Mesothelial cell of epicardium (in vitro differentiated cells): Measurements from ENCODE around the gene SPOCD1. TPM values are rescaled to one million over a fixed set of nuclear protein-coding genes. Genes with fewer than 3 reads are reported as not detected.

Experiments used
- DNase-seq, 2 experiments: peaks; one replicate each; pipeline ENCODE4 v3.0.0; 2021; ENCODE audit warnings: low spot score in 2 of 2; ENCODE audit not compliant: unreplicated experiment in 2 of 2
- H3K27ac Mint-ChIP-seq: 2 replicates; pipeline ENCODE4 v1.8.0; 2021; ENCODE audit warnings: mixed read lengths
- H3K27me3 Mint-ChIP-seq: 2 replicates; pipeline ENCODE4 v1.8.0; 2021; ENCODE audit warnings: low read depth, mixed read lengths
- H3K36me3 Mint-ChIP-seq: 2 replicates; pipeline ENCODE4 v1.8.0; 2021; ENCODE audit warnings: mixed read lengths
- H3K4me1 Mint-ChIP-seq: 2 replicates; pipeline ENCODE4 v1.8.0; 2021; ENCODE audit warnings: mixed read lengths
- H3K4me3 Mint-ChIP-seq: 2 replicates; pipeline ENCODE4 v1.8.0; 2021; ENCODE audit warnings: mild to moderate bottlenecking, moderate library complexity, mixed read lengths
- H3K9me3 Mint-ChIP-seq: 2 replicates; pipeline ENCODE4 v1.8.0; 2021; ENCODE audit warnings: mixed read lengths
- total RNA-seq: library from RNA; stranded (reverse); gene quantifications from 3 replicates; pipeline ENCODE4 v1.2.1, GENCODE V29; 2021
- TF ChIP-seq, protein P1 (sequence below): fragments of 200-600 bp; sonication (generic); IDR thresholded peaks from one replicate; pipeline ENCODE4 v1.5.0; 2021; ENCODE audit warnings: antibody characterized with exemption; ENCODE audit not compliant: unreplicated experiment

SPOCD1 gene
- total RNA-seq, 1 donor from 2014 or later: 1.3 TPM

- Mint-ChIP-seq H3K27ac (no peak overlapping the region), H3K27me3 (peaks cover 27% of the 10 kb centered on the region), H3K4me3 (peak overlapping the region; percentile 43), H3K9me3 (no peaks in the 10 kb centered on the region), H3K4me1 (peaks cover 29% of the 10 kb centered on the region), H3K36me3 (no peaks in the 10 kb centered on the region)
- DNase-seq: no peak
- TF ChIP-seq, protein P1, sequence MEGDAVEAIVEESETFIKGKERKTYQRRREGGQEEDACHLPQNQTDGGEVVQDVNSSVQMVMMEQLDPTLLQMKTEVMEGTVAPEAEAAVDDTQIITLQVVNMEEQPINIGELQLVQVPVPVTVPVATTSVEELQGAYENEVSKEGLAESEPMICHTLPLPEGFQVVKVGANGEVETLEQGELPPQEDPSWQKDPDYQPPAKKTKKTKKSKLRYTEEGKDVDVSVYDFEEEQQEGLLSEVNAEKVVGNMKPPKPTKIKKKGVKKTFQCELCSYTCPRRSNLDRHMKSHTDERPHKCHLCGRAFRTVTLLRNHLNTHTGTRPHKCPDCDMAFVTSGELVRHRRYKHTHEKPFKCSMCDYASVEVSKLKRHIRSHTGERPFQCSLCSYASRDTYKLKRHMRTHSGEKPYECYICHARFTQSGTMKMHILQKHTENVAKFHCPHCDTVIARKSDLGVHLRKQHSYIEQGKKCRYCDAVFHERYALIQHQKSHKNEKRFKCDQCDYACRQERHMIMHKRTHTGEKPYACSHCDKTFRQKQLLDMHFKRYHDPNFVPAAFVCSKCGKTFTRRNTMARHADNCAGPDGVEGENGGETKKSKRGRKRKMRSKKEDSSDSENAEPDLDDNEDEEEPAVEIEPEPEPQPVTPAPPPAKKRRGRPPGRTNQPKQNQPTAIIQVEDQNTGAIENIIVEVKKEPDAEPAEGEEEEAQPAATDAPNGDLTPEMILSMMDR: no peak
Measured at GRCh38 chr1:31762323-31762722, 53.5 kb downstream of the SPOCD1 start.

DNA sequence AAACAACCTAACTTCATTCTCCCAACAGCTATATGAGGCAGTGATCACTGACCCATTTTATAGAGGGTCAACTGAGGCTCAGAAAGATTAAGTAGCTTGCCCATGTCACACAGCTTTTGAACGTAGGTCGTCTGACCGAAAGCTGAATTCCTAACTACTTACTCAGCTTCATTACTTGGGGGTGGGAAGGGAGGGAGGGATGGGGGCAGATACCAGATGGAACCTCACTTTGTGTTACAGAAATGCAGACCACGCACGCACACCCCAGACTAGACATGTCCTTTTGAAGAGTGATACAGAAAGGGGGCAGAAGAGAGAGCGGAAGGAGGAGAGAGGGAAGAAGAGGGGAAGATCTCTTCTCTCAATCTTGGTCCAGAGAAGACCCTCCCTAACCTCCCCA is 53.9 kb downstream of the SPOCD1 start:
- TF ChIP-seq, protein P1: no peak
- Mint-ChIP-seq H3K27me3 (peaks cover 26% of the 10 kb centered on the region), H3K9me3 (no peaks in the 10 kb centered on the region), H3K27ac (no peak overlapping the region), H3K4me1 (peaks cover 29% of the 10 kb centered on the region), H3K4me3 (peak overlapping the region; percentile 52), H3K36me3 (no peaks in the 10 kb centered on the region)
- no peak for DNase-seq

- Mint-ChIP-seq H3K36me3 (no peaks in the 10 kb centered on the region), H3K27ac (no peak overlapping the region)
- TF ChIP-seq, protein P1: no peak
Measured at GRCh38 chr1:31760471-31761470, 55.1 kb downstream of the SPOCD1 start.

GRCh38 chr1:31759298-31760023 is 56.4 kb downstream of the SPOCD1 start:
- Mint-ChIP-seq H3K27ac (no peak overlapping the region), H3K9me3 (no peaks in the 10 kb centered on the region), H3K4me3 (peak overlapping the region; percentile 67), H3K27me3 (peaks cover 23% of the 10 kb centered on the region), H3K4me1 (peaks cover 26% of the 10 kb centered on the region), H3K36me3 (no peaks in the 10 kb centered on the region)
- TF ChIP-seq, protein P1: no peak
- DNase-seq: no peak

More at GRCh38 chr1:31760471-31761470, 55.1 kb downstream of the SPOCD1 start:
- no peak for DNase-seq
- Mint-ChIP-seq H3K4me1 (peaks cover 28% of the 10 kb centered on the region), H3K4me3 (peak overlapping the region; percentile 67), H3K9me3 (no peaks in the 10 kb centered on the region), H3K27me3 (peaks cover 24% of the 10 kb centered on the region)

DNA sequence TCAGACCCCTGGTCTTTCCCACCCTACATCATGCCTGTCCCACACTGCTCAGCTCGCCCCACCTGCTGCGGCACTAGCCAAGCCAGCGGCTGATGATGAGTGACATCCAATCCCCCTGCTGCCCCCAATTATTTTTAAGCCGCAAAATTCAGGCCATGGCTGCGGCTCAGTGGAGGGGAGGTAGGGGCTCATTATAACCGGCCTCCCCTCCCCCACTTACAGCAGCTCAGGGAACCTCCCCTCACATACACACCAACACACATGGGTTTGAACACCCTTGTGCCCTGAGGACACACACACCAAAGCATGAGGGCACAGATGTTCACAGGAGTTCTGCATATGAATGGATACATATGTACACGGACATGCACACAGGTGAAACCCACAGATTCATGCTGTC is 57.0 kb downstream of the SPOCD1 start:
- Mint-ChIP-seq H3K4me1 (peaks cover 26% of the 10 kb centered on the region), H3K36me3 (no peaks in the 10 kb centered on the region), H3K4me3 (no peak overlapping the region), H3K27ac (no peak overlapping the region), H3K9me3 (no peaks in the 10 kb centered on the region), H3K27me3 (peaks cover 23% of the 10 kb centered on the region)
- TF ChIP-seq, protein P1: no peak
- no peak for DNase-seq
